ENCODE measurements around the gene BRD7. TPM values are rescaled to one million over a fixed set of nuclear protein-coding genes. Genes with fewer than 3 reads are reported as not detected.

The BRD7 gene
- total RNA-seq, 1 donor from 2014 or later, result 61.3 TPM

- no peak for DNase-seq (ENCODE audit: low read depth)
- no peak for TF ChIP-seq CTCF (IDR thresholded peaks at IDR 0.05; ENCODE audit: insufficient read depth, low read length, poor library complexity, severe bottlenecking)
- no peaks in the 10 kb centered on the region for H3K27me3 ChIP-seq (ENCODE audit: control insufficient read depth, insufficient read depth, low read length)
- no peak overlapping the region for H3K4me3 ChIP-seq (ENCODE audit: low read depth, low read length)
- no peaks in the 10 kb centered on the region for H3K36me3 ChIP-seq (ENCODE audit: control insufficient read depth, insufficient read depth, low read length)
These were observed 22.3 kb upstream of the BRD7 start for GRCh38 chr16:50390914-50391716.

GRCh38 chr16:50390371-50390771 lies 21.6 kb upstream of the BRD7 start:
- Histone ChIP-seq H3K4me3 (ENCODE audit: low read depth, low read length) (no peak overlapping the region), H3K36me3 (ENCODE audit: control insufficient read depth, insufficient read depth, low read length) (no peaks in the 10 kb centered on the region), H3K27me3 (ENCODE audit: control insufficient read depth, insufficient read depth, low read length) (no peaks in the 10 kb centered on the region)
- DNase-seq (ENCODE audit: low read depth), result no peak
- no peak for TF ChIP-seq CTCF (IDR thresholded peaks at IDR 0.05; ENCODE audit: insufficient read depth, low read length, poor library complexity, severe bottlenecking)

- no peak for TF ChIP-seq CTCF (IDR thresholded peaks at IDR 0.05; ENCODE audit: insufficient read depth, low read length, poor library complexity, severe bottlenecking)
- DNase-seq (ENCODE audit: low read depth), result no peak
- no peaks in the 10 kb centered on the region for H3K27me3 ChIP-seq (ENCODE audit: control insufficient read depth, insufficient read depth, low read length)
- H3K4me3 ChIP-seq (ENCODE audit: low read depth, low read length), result no peak overlapping the region
- no peaks in the 10 kb centered on the region for H3K36me3 ChIP-seq (ENCODE audit: control insufficient read depth, insufficient read depth, low read length)
These were observed 21.1 kb upstream of the BRD7 start for GRCh38 chr16:50389900-50390299.

- no peaks in the 10 kb centered on the region for H3K36me3 ChIP-seq (ENCODE audit: control insufficient read depth, insufficient read depth, low read length)
- no peak for TF ChIP-seq CTCF (IDR thresholded peaks at IDR 0.05; ENCODE audit: insufficient read depth, low read length, poor library complexity, severe bottlenecking)
- no peak overlapping the region for H3K4me3 ChIP-seq (ENCODE audit: low read depth, low read length)
- no peak for DNase-seq (ENCODE audit: low read depth)
- no peaks in the 10 kb centered on the region for H3K27me3 ChIP-seq (ENCODE audit: control insufficient read depth, insufficient read depth, low read length)
These were observed 19.7 kb upstream of the BRD7 start for GRCh38 chr16:50388496-50388895.

- no peak for TF ChIP-seq CTCF (IDR thresholded peaks at IDR 0.05; ENCODE audit: insufficient read depth, low read length, poor library complexity, severe bottlenecking)
- no peak overlapping the region for H3K4me3 ChIP-seq (ENCODE audit: low read depth, low read length)
- H3K27me3 ChIP-seq (ENCODE audit: control insufficient read depth, insufficient read depth, low read length), result no peaks in the 10 kb centered on the region
- no peaks in the 10 kb centered on the region for H3K36me3 ChIP-seq (ENCODE audit: control insufficient read depth, insufficient read depth, low read length)
- no peak for DNase-seq (ENCODE audit: low read depth)
These were observed 18.0 kb upstream of the BRD7 start for GRCh38 chr16:50386774-50387173.

GRCh38 chr16:50386139-50386538 lies 17.4 kb upstream of the BRD7 start:
- no peaks in the 10 kb centered on the region for H3K36me3 ChIP-seq (ENCODE audit: control insufficient read depth, insufficient read depth, low read length)
- no peak for DNase-seq (ENCODE audit: low read depth)
- no peak for TF ChIP-seq CTCF (IDR thresholded peaks at IDR 0.05; ENCODE audit: insufficient read depth, low read length, poor library complexity, severe bottlenecking)
- no peak overlapping the region for H3K4me3 ChIP-seq (ENCODE audit: low read depth, low read length)
- H3K27me3 ChIP-seq (ENCODE audit: control insufficient read depth, insufficient read depth, low read length), result no peaks in the 10 kb centered on the region

Measured in kidney epithelial cell (primary cell).